HEK293 (cell line): ENCODE results near the gene UFD1.

Experiments
- AEBP2 ChIP-seq: fragments of 450-650 bp; formaldehyde crosslinking; IDR thresholded peaks from 2 replicates; pipeline ENCODE4 v1.5.1; 2016; ENCODE audit warnings: missing biosample characterization, missing genetic modification characterization, borderline replicate concordance
- BCL11A ChIP-seq: fragments of 450-650 bp; formaldehyde crosslinking; IDR thresholded peaks from 2 replicates; pipeline ENCODE4 v1.5.1; 2016; ENCODE audit warnings: low read depth, missing biosample characterization, missing genetic modification characterization
- BCL6B ChIP-seq: fragments of 450-650 bp; formaldehyde crosslinking; IDR thresholded peaks from 2 replicates; pipeline ENCODE4 v1.5.1; 2017; ENCODE audit warnings: missing biosample characterization, missing genetic modification characterization
- EGR2 ChIP-seq: fragments of 450-650 bp; formaldehyde crosslinking; IDR thresholded peaks from 2 replicates; pipeline ENCODE4 v1.5.1; 2016; ENCODE audit warnings: low read depth, missing biosample characterization, missing genetic modification characterization
- KLF8 ChIP-seq: fragments of 450-650 bp; formaldehyde crosslinking; IDR thresholded peaks from 2 replicates; pipeline ENCODE4 v1.5.1; 2016; ENCODE audit warnings: missing biosample characterization, missing genetic modification characterization
- PRDM2 ChIP-seq: fragments of 450-650 bp; formaldehyde crosslinking; IDR thresholded peaks from 2 replicates; pipeline ENCODE4 v1.5.1; 2016; ENCODE audit warnings: missing biosample characterization, missing genetic modification characterization, borderline replicate concordance
- ZBTB17 ChIP-seq: fragments of 450-650 bp; formaldehyde crosslinking; IDR thresholded peaks from 2 replicates; pipeline ENCODE4 v1.5.1; 2016; ENCODE audit warnings: missing biosample characterization, missing genetic modification characterization
- ZBTB49 ChIP-seq: fragments of 450-650 bp; formaldehyde crosslinking; IDR thresholded peaks from 2 replicates; pipeline ENCODE4 v1.5.1; 2016; ENCODE audit warnings: missing biosample characterization, missing genetic modification characterization, low read depth
- ZEB2 ChIP-seq: fragments of 450-650 bp; formaldehyde crosslinking; IDR thresholded peaks from 2 replicates; pipeline ENCODE4 v1.5.1; 2016; ENCODE audit warnings: missing biosample characterization, missing genetic modification characterization
- ZNF133 ChIP-seq: fragments of 450-650 bp; formaldehyde crosslinking; IDR thresholded peaks from 2 replicates; pipeline ENCODE4 v1.5.1; 2016; ENCODE audit warnings: missing biosample characterization, missing genetic modification characterization
- ZNF140 ChIP-seq: fragments of 450-650 bp; formaldehyde crosslinking; IDR thresholded peaks from 2 replicates; pipeline ENCODE4 v1.5.1; 2016; ENCODE audit warnings: missing biosample characterization, missing genetic modification characterization
- ZNF148 ChIP-seq: fragments of 450-650 bp; formaldehyde crosslinking; IDR thresholded peaks from 2 replicates; pipeline ENCODE4 v1.5.0; 2017; ENCODE audit warnings: missing biosample characterization, missing genetic modification characterization, borderline replicate concordance
- ZNF169 ChIP-seq: fragments of 450-650 bp; formaldehyde crosslinking; IDR thresholded peaks from 2 replicates; pipeline ENCODE4 v1.5.1; 2016; ENCODE audit warnings: missing biosample characterization, missing genetic modification characterization
- ZNF19 ChIP-seq: fragments of 450-650 bp; formaldehyde crosslinking; IDR thresholded peaks from 2 replicates; pipeline ENCODE4; 2016; ENCODE audit warnings: missing biosample characterization, missing genetic modification characterization, low read depth
- ZNF211 ChIP-seq: fragments of 450-650 bp; formaldehyde crosslinking; IDR thresholded peaks from 2 replicates; pipeline ENCODE4 v1.5.1; 2016; ENCODE audit warnings: low read depth, missing biosample characterization, missing genetic modification characterization
- ZNF239 ChIP-seq: fragments of 450-650 bp; formaldehyde crosslinking; IDR thresholded peaks from 2 replicates; pipeline ENCODE4 v1.5.1; 2016; ENCODE audit warnings: missing biosample characterization, missing genetic modification characterization
- ZNF335 ChIP-seq: fragments of 450-650 bp; formaldehyde crosslinking; conservative IDR thresholded peaks from 2 replicates; pipeline ENCODE4 v1.5.1; 2016; ENCODE audit warnings: missing biosample characterization, missing genetic modification characterization
- ZNF366 ChIP-seq: fragments of 450-650 bp; formaldehyde crosslinking; conservative IDR thresholded peaks from 2 replicates; pipeline ENCODE4 v1.5.1; 2016; ENCODE audit warnings: missing biosample characterization, missing genetic modification characterization
- ZNF404 ChIP-seq: fragments of 450-650 bp; formaldehyde crosslinking; IDR thresholded peaks from 2 replicates; pipeline ENCODE4 v1.5.1; 2017; ENCODE audit warnings: missing biosample characterization, missing genetic modification characterization
- ZNF501 ChIP-seq: fragments of 450-650 bp; formaldehyde crosslinking; IDR thresholded peaks from 2 replicates; pipeline ENCODE4 v1.5.1; 2016; ENCODE audit warnings: missing biosample characterization, missing genetic modification characterization
- ZNF530 ChIP-seq: fragments of 450-650 bp; formaldehyde crosslinking; IDR thresholded peaks from 2 replicates; pipeline ENCODE4 v1.5.1; 2016; ENCODE audit warnings: low read depth, missing biosample characterization, missing genetic modification characterization
- ZNF548 ChIP-seq: fragments of 450-650 bp; formaldehyde crosslinking; IDR thresholded peaks from 2 replicates; pipeline ENCODE4 v1.5.1; 2016; ENCODE audit warnings: missing biosample characterization, missing genetic modification characterization
- ZNF555 ChIP-seq: fragments of 450-650 bp; formaldehyde crosslinking; conservative IDR thresholded peaks from 2 replicates; pipeline ENCODE4 v1.5.1; 2017; ENCODE audit warnings: missing biosample characterization, mild to moderate bottlenecking, missing genetic modification characterization, inconsistent platforms
- ZNF561 ChIP-seq: fragments of 450-650 bp; IDR thresholded peaks from 2 replicates; pipeline ENCODE4 v1.5.1; 2018; ENCODE audit warnings: missing biosample characterization, missing genetic modification characterization, borderline replicate concordance
- ZNF596 ChIP-seq: fragments of 450-650 bp; IDR thresholded peaks from 2 replicates; pipeline ENCODE4 v1.5.0; 2018; ENCODE audit warnings: missing biosample characterization, mild to moderate bottlenecking, missing genetic modification characterization, moderate library complexity
- ZNF843 ChIP-seq: fragments of 450-650 bp; formaldehyde crosslinking; IDR thresholded peaks from 2 replicates; pipeline ENCODE4 v1.5.1; 2016; ENCODE audit warnings: missing biosample characterization, missing genetic modification characterization

UFD1 gene

GRCh38 chr22:19429950-19430889, 48.8 kb downstream of the UFD1 start (continued):
- TF ChIP-seq PRDM2 (tag by site-specific recombination) (no peak), ZBTB49 (tag by site-specific recombination) (no peak), ZNF555 (no peak), BCL11A (tag by site-specific recombination) (no peak), ZBTB17 (tag by site-specific recombination) (peak; percentile 88), KLF8 (tag by site-specific recombination) (no peak), ZEB2 (tag by site-specific recombination) (0 out of 2 replicates have a peak, but pooled peaks have one; percentile 66), ZNF501 (no peak), EGR2 (tag by site-specific recombination) (no peak), ZNF596 (no peak), ZNF530 (tag by site-specific recombination) (no peak), ZNF133 (tag by site-specific recombination) (no peak), ZNF140 (no peak), ZNF843 (tag by site-specific recombination) (no peak), ZNF561 (tag by site-specific recombination) (0 out of 2 replicates have a peak, but pooled peaks have one; percentile 25), BCL6B (tag by site-specific recombination) (no peak), ZNF239 (tag by site-specific recombination) (no peak), ZNF335 (tag by site-specific recombination) (no peak), ZNF404 (tag by site-specific recombination) (no peak), AEBP2 (no peak), ZNF211 (tag by site-specific recombination) (no peak), ZNF548 (no peak), ZNF19 (tag by site-specific recombination) (no peak), ZNF148 (tag by site-specific recombination) (no peak), ZNF169 (tag by site-specific recombination) (no peak), ZNF366 (no peak)
